Hepatocyte (in vitro differentiated cells): ENCODE measurements around the gene PXMP4.

Experiments
- EZH2 ChIP-seq: fragments of 200-600 bp; sonication (generic); IDR thresholded peaks from 2 replicates; pipeline ENCODE4 v1.6.1; 2016; ENCODE audit warnings: antibody characterized with exemption, mild to moderate bottlenecking, borderline replicate concordance
- TF ChIP-seq, protein P1 (sequence below): fragments of 200-600 bp; sonication (generic); IDR thresholded peaks from 2 replicates; pipeline ENCODE4 v1.5.1; 2016; ENCODE audit warnings: antibody characterized with exemption, mild to moderate bottlenecking; ENCODE audit not compliant: poor library complexity

DNA sequence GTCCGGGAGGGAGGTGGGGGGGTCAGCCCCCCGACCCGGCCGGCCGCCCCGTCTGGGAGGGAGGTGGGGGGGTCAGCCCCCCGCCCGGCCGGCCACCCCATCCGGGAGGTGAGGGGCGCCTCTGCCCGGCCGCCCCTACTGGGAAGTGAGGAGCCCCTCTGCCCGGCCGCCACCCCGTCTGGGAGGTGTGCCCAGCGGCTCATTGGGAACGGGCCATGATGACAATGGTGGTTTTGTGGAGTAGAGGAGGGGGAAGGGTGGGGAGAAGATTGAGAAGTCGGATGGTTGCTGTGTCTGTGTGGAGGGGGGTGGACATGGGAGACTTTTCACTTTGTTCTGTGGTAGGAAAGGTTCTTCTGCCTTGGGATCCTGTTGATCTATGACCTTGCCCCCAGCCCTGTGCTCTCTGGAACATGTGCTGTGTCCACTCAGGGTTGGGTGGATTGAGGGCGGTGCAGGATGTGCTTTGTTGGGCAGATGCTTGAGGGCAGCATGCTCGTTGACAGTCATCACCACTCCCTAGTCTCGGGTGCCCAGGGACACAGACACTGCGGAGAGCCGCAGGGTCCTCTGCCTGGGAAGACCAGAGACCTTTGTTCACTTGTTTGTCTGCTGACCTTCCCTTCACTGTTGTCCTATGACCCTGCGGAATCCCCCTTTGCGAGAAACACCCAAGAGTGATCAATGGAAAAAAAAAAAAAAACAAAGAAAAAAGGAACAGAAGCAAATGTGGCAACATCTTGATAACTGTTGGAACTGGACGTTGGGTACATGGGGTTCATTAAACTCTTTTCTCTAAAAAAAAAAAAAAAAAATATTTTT is 18.3 kb downstream of the PXMP4 start:
- TF ChIP-seq, protein P1, sequence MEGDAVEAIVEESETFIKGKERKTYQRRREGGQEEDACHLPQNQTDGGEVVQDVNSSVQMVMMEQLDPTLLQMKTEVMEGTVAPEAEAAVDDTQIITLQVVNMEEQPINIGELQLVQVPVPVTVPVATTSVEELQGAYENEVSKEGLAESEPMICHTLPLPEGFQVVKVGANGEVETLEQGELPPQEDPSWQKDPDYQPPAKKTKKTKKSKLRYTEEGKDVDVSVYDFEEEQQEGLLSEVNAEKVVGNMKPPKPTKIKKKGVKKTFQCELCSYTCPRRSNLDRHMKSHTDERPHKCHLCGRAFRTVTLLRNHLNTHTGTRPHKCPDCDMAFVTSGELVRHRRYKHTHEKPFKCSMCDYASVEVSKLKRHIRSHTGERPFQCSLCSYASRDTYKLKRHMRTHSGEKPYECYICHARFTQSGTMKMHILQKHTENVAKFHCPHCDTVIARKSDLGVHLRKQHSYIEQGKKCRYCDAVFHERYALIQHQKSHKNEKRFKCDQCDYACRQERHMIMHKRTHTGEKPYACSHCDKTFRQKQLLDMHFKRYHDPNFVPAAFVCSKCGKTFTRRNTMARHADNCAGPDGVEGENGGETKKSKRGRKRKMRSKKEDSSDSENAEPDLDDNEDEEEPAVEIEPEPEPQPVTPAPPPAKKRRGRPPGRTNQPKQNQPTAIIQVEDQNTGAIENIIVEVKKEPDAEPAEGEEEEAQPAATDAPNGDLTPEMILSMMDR: no peak
- TF ChIP-seq EZH2: no peak
